Activated CD4-positive, alpha-beta T cell treated with anti-CD3 and anti-CD28 coated beads, Interleukin-2, amount 10 ng/mL, durations not matched to agents 24 days and 14 days (primary cell): Measurements from ENCODE around the gene COL4A2. TPM values are rescaled to one million over a fixed set of nuclear protein-coding genes. Genes with fewer than 3 reads are reported as not detected.
"Not testable (repeated sequence)": the region's sequence is repeated elsewhere in the genome, so short reads cannot be mapped to it uniquely, and the experiment has no call there.

ENCODE experiments used
- DNase-seq: peaks from one replicate; pipeline ENCODE4 v3.0.0; 2022
- H3K27ac Mint-ChIP-seq: one replicate; pipeline ENCODE4 v1.8.0; 2022; ENCODE audit warnings: mild to moderate bottlenecking, mixed read lengths
- H3K27me3 Mint-ChIP-seq: one replicate; pipeline ENCODE4 v1.8.0; 2022; ENCODE audit warnings: mixed read lengths
- H3K36me3 Mint-ChIP-seq: one replicate; pipeline ENCODE4 v1.8.0; 2022; ENCODE audit warnings: low read depth, mild to moderate bottlenecking, mixed read lengths
- H3K4me1 Mint-ChIP-seq: one replicate; pipeline ENCODE4 v1.8.0; 2021; ENCODE audit warnings: mixed read lengths
- H3K4me3 Mint-ChIP-seq: one replicate; pipeline ENCODE4 v1.8.0; 2022; ENCODE audit warnings: mild to moderate bottlenecking, moderate library complexity, mixed read lengths
- H3K9me3 Mint-ChIP-seq: one replicate; pipeline ENCODE4 v1.8.0; 2021; ENCODE audit warnings: mixed read lengths
- intact Hi-C: fragments of 100-400 bp; cut with micrococcal nuclease; formaldehyde crosslinking; loops from one replicate; pipeline ENCODE4 v1.15.1; 2023
- total RNA-seq: library from RNA; stranded (reverse); gene quantifications from 2 replicates; pipeline ENCODE4 v1.2.3, GENCODE V29; 2022

Gene COL4A2
- total RNA-seq, 1 donor from 2014 or later = not detected

- no peak overlapping the region for H3K4me3 Mint-ChIP-seq
- no peak for DNase-seq
- H3K27me3 Mint-ChIP-seq = no peaks in the 10 kb centered on the region
- intact Hi-C loops = no loop called here
- no peak overlapping the region for H3K27ac Mint-ChIP-seq
- no peaks in the 10 kb centered on the region for H3K9me3 Mint-ChIP-seq
- H3K4me1 Mint-ChIP-seq = no peaks in the 10 kb centered on the region
- H3K36me3 Mint-ChIP-seq = no peaks in the 10 kb centered on the region
Observed at GRCh38 chr13:110483386-110483968, 176.4 kb downstream of the COL4A2 start.

DNA sequence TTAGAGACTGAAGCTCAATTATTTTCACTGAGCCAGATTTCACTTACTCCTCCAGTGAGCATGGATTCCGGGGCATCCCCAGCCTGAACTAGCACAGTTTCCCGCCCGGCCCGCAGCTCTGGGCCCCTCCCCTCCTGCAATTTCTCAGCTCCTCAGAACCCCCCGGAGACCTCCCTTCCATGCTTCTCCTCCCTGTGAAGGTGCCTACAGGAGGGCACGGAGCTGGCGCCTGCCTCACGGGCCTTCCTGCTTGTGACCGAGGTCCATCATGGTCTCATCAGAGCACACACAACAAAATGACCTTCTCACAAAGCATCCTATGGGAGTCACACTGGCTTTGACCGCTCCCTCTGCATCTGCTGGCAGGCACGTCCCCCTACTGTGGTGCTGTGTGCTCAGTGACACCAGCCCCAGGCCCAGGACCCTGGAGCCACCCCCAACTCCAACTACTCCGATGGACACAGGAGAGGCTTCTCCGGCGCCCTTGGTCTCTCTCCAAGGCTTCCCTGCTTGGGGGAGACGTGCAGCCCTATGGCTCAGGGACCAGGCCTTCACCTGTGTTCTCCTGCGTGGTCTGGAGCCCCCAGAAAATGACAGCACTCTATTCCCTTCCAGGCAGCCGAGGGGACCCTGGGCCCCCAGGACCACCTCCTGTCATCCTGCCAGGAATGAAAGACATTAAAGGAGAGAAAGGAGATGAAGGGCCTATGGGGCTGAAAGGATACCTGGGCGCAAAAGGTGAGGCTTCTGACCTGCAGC is 177.4 kb downstream of the COL4A2 start:
- Mint-ChIP-seq H3K27ac (no peak overlapping the region), H3K4me3 (no peak overlapping the region), H3K9me3 (no peaks in the 10 kb centered on the region), H3K4me1 (no peaks in the 10 kb centered on the region), H3K27me3 (no peaks in the 10 kb centered on the region), H3K36me3 (no peaks in the 10 kb centered on the region)
- intact Hi-C loops = no loop called here
- DNase-seq = no peak

DNA sequence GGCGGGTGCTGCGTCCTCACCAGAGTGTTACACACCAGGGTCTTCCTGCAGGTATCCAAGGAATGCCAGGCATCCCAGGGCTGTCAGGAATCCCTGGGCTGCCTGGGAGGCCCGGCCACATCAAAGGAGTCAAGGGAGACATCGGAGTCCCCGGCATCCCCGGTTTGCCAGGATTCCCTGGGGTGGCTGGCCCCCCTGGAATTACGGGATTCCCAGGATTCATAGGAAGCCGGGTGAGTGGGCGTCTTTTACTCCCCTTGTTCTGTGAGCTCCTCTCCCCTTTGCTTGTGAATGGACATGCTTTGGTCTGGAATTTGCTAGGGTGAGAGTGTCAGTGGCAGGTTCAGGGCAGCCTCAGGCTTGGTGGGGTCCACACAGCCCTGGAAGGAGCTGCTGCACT is 178.5 kb downstream of the COL4A2 start:
- H3K36me3 Mint-ChIP-seq = no peaks in the 10 kb centered on the region

DNA sequence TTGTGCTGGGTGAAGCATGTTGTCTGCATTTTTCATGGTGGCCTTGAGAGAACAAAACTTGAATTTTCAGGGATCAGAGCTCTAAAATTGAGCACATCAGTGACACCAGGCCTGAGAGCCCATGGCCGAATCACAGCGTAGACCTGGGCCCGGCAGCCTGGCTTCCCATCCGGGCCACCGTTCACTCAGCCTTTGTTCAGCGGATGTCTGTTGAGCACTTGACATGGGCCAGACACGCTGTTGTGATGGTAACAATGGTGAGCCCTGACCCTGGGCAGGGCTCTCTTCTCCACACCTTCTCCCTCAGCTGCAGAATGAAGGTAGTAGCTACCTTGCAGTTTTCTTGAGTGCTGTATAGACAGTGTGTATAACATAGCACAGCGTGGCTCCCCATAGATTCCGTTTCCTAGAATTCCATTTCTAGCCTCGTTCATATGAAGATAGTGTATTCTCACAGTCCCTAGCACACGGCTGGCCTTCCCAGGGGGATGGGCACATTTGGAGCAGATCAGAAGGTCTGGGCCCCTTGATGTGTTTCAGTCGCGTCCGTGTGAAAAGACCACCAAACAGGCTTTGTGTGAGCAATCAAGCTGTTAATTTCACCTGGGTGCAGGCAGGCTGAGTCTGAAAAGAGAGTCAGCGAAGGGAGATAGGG is 179.1 kb downstream of the COL4A2 start:
- H3K4me1 Mint-ChIP-seq = no peaks in the 10 kb centered on the region
- no peaks in the 10 kb centered on the region for H3K9me3 Mint-ChIP-seq
- intact Hi-C loops = no loop called here
- H3K27me3 Mint-ChIP-seq = no peaks in the 10 kb centered on the region
- no peak overlapping the region for H3K4me3 Mint-ChIP-seq
- DNase-seq = no peak
- no peaks in the 10 kb centered on the region for H3K36me3 Mint-ChIP-seq
- no peak overlapping the region for H3K27ac Mint-ChIP-seq

More for the DNA sequence above, 178.5 kb downstream of the COL4A2 start:
- H3K4me3 Mint-ChIP-seq = no peak overlapping the region
- intact Hi-C loops = no loop called here
- DNase-seq = no peak
- H3K9me3 Mint-ChIP-seq = no peaks in the 10 kb centered on the region
- no peaks in the 10 kb centered on the region for H3K27me3 Mint-ChIP-seq
- no peaks in the 10 kb centered on the region for H3K4me1 Mint-ChIP-seq
- H3K27ac Mint-ChIP-seq = no peak overlapping the region

- H3K27ac Mint-ChIP-seq, intact Hi-C loops, H3K9me3 Mint-ChIP-seq, H3K4me3 Mint-ChIP-seq, H3K27me3 Mint-ChIP-seq, H3K36me3 Mint-ChIP-seq, H3K4me1 Mint-ChIP-seq, DNase-seq: not testable (repeated sequence)
Observed at GRCh38 chr13:110486880-110487279, 179.8 kb downstream of the COL4A2 start.

- intact Hi-C loops = no loop called here
- DNase-seq = no peak
- Mint-ChIP-seq H3K4me3 (no peak overlapping the region), H3K36me3 (no peaks in the 10 kb centered on the region), H3K9me3 (no peaks in the 10 kb centered on the region), H3K27ac (no peak overlapping the region), H3K27me3 (no peaks in the 10 kb centered on the region), H3K4me1 (no peaks in the 10 kb centered on the region)
Observed at GRCh38 chr13:110490009-110490770, 183.1 kb downstream of the COL4A2 start.

DNA sequence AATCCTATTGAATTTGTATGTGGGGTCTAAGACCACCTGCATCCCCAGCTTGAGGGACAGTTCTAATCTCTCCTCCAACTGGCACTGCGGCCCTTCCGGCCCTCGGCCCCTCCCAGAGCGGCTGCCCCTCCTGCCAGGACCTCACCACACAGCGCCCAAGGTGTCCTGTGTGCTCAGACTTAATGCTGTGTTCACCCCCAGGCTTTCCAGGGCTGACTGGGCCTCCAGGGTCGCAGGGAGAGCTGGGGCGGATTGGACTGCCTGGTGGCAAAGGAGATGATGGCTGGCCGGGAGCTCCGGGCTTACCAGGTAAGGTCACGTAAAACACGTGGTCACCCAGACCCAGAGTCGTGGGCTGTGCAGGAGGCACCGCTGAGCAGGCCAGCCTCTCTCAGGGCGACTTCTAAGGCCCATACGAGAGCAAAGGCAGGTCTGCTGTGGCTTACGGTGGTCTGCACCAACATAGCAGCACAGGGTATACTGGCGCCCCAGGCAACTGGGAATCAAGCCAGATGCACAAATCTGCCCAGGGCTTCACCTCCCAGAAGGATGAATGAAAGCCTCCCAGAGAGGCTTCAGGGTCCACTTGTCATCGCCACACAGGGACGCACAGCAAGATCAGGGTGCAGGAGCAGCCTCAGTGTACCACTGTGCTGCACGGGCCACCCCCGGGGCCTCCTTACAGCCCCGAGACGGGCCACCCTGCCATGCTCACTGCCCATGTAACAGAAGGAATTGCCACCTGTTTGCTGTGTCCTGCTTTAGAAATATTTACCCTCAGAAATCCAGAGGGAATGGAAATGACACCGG is 185.0 kb downstream of the COL4A2 start:
- no peaks in the 10 kb centered on the region for H3K9me3 Mint-ChIP-seq
- H3K4me3 Mint-ChIP-seq = no peak overlapping the region
- H3K36me3 Mint-ChIP-seq = no peaks in the 10 kb centered on the region
- no peak overlapping the region for H3K27ac Mint-ChIP-seq
- H3K4me1 Mint-ChIP-seq = no peaks in the 10 kb centered on the region
- intact Hi-C loops = no loop called here
- no peak for DNase-seq
- H3K27me3 Mint-ChIP-seq = no peaks in the 10 kb centered on the region

- Mint-ChIP-seq H3K27me3 (no peaks in the 10 kb centered on the region), H3K4me3 (no peak overlapping the region), H3K4me1 (no peaks in the 10 kb centered on the region), H3K27ac (no peak overlapping the region), H3K36me3 (no peaks in the 10 kb centered on the region), H3K9me3 (no peaks in the 10 kb centered on the region)
- DNase-seq = no peak
- intact Hi-C loops = no loop called here
Observed at GRCh38 chr13:110492679-110493593, 185.9 kb downstream of the COL4A2 start.

DNA sequence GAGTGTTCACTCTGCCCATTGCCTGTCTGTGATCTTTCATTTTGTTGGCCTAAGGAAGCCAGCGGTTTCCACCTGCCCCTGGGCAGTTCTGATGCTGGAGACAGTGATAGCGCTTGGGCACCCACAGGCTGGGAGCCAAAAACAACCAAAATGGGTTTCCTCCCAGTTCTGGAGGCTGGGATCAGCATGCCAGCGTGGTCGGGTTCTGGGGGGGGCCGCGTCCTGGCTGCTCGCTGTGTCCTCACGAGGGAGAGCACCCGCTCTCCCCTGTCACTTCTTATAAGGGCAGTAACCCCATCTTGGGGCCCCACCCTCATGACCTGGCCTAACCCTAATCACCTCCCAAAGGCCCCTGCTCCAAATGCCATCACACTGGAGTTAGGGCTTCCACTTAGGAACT is 186.5 kb downstream of the COL4A2 start:
- no peaks in the 10 kb centered on the region for H3K27me3 Mint-ChIP-seq
- H3K9me3 Mint-ChIP-seq = no peaks in the 10 kb centered on the region
- no peak for DNase-seq
- intact Hi-C loops = no loop called here
- H3K4me1 Mint-ChIP-seq = no peaks in the 10 kb centered on the region
- H3K27ac Mint-ChIP-seq = no peak overlapping the region
- no peak overlapping the region for H3K4me3 Mint-ChIP-seq
- no peaks in the 10 kb centered on the region for H3K36me3 Mint-ChIP-seq

DNA sequence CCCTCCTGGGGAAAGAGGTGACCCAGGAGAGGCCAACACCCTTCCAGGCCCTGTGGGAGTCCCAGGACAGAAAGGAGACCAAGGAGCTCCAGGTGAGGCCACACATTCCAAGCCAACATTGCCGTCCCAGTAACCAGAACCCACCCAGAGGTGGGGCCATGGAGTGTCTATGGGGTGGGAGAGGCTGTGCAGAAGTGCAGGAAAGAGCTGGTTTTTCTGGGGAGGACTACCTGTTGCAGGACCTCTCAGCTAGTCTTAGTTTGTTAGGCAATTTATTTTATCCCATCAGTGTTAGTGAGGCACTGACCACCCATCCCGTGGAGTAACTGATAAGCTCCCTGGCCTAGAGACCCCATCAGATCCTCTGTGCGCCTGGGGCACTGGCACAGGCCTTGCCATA is 188.3 kb downstream of the COL4A2 start:
- Mint-ChIP-seq H3K4me3 (no peak overlapping the region), H3K27me3 (no peaks in the 10 kb centered on the region), H3K36me3 (no peaks in the 10 kb centered on the region), H3K4me1 (no peaks in the 10 kb centered on the region), H3K9me3 (no peaks in the 10 kb centered on the region), H3K27ac (no peak overlapping the region)
- no peak for DNase-seq
- intact Hi-C loops = no loop called here

- Mint-ChIP-seq H3K27me3 (no peaks in the 10 kb centered on the region), H3K36me3 (no peaks in the 10 kb centered on the region), H3K4me1 (no peaks in the 10 kb centered on the region), H3K4me3 (no peak overlapping the region), H3K27ac (no peak overlapping the region), H3K9me3 (no peaks in the 10 kb centered on the region)
- no peak for DNase-seq
- intact Hi-C loops = no loop called here
Observed at GRCh38 chr13:110495881-110496280, 188.8 kb downstream of the COL4A2 start.

DNA sequence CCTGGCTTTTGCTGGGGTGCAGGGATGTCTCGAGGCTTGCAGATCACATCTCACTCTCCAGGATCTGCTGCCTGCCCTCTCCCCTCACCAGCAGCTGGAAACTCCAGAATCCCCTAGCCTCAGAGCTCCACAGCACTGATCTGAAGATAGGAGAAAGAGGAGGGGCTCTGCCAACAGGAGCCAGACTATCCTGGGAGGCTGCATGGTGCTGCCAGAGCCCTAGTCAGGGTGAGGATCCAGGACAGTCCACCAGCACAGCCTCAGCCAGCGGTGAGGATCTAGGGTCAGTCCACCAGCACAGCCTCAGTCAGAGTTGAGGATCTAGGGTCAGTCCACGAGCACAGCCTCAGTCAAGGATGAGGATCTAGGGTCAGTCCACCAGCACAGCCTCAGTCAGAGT is 189.2 kb downstream of the COL4A2 start:
- Mint-ChIP-seq H3K27me3 (no peaks in the 10 kb centered on the region), H3K4me3 (no peak overlapping the region), H3K36me3 (no peaks in the 10 kb centered on the region), H3K9me3 (no peaks in the 10 kb centered on the region), H3K4me1 (no peaks in the 10 kb centered on the region), H3K27ac (no peak overlapping the region)
- DNase-seq = no peak
- intact Hi-C loops = no loop called here

GRCh38 chr13:110497003-110497402 is 189.9 kb downstream of the COL4A2 start:
- no peak overlapping the region for H3K4me3 Mint-ChIP-seq
- H3K27me3 Mint-ChIP-seq = no peaks in the 10 kb centered on the region
- H3K36me3 Mint-ChIP-seq = no peaks in the 10 kb centered on the region
- no peak overlapping the region for H3K27ac Mint-ChIP-seq
- DNase-seq = no peak
- intact Hi-C loops = no loop called here
- no peaks in the 10 kb centered on the region for H3K9me3 Mint-ChIP-seq
- no peaks in the 10 kb centered on the region for H3K4me1 Mint-ChIP-seq
